Ovary (tissue), 9 donors: Measurements from ENCODE around the gene PIK3R6. TPM values are rescaled to one million over a fixed set of nuclear protein-coding genes. Genes with fewer than 3 reads are reported as not detected.
"Not testable (repeated sequence)": the region's sequence is repeated elsewhere in the genome, so short reads cannot be mapped to it uniquely, and the experiment has no call there.

Experiments used
- DNase-seq, 5 donors: peaks; one replicate each; pipeline ENCODE4 v3.0.0-alpha.2; 2019 to 2020
- H3K27ac ChIP-seq, 2 donors: fragments of 200-600 bp; one replicate each; pipeline versions ENCODE4 v1.5.1 to v1.8.0; 2019 to 2022
- H3K27me3 ChIP-seq: fragments of 200-600 bp; one replicate; pipeline ENCODE4 v1.8.0; 2022
- H3K36me3 ChIP-seq: fragments of 200-600 bp; sonication (generic); one replicate; pipeline ENCODE4 v1.5.1; 2019
- H3K4me1 ChIP-seq: one replicate; pipeline ENCODE4 v1.8.1; 2013; ENCODE audit warnings: mild to moderate bottlenecking, moderate library complexity; ENCODE audit not compliant: insufficient read depth
- H3K4me3 ChIP-seq: fragments of 200-600 bp; sonication (generic); one replicate; pipeline ENCODE4 v1.5.1; 2017
- H3K9me3 ChIP-seq, 2 donors: fragments of 200-600 bp in 1 of 2; sonication (generic) in 1 of 2; one replicate each; pipeline versions ENCODE4 v1.5.1 to v1.8.1; 2013 to 2019; ENCODE audit warnings: mild to moderate bottlenecking in 1 of 2, moderate library complexity in 1 of 2
- EP300 ChIP-seq: sonication (generic); formaldehyde crosslinking; IDR thresholded peaks from one replicate; pipeline ENCODE4 v1.6.1; 2017; ENCODE audit warnings: antibody characterized with exemption
- POLR2A ChIP-seq: fragments of 450-650 bp; IDR thresholded peaks from one replicate; pipeline ENCODE4 v1.6.1; 2017; ENCODE audit warnings: antibody characterized with exemption, mild to moderate bottlenecking, moderate library complexity
- WGBS, 3 donors: extraction: QIAGEN DNeasy Blood & Tissue Kit in 1 of 3; methylation state at CpG; one replicate each; pipeline versions ENCODE4 v1.1.5 to v1.1.7; 2013 to 2017; 5-methylcytosine and 5-hydroxymethylcytosine counted together
- intact Hi-C, 4 donors: fragments of 100-400 bp; cut with DNase I; formaldehyde crosslinking; loops; one replicate each; pipeline versions ENCODE4 v1.11.0 to v1.15.1; 2022 to 2023
- polyA plus RNA-seq, 2 donors: library from polyadenylated mRNA; stranded (reverse); fragments of 200-250 nt in 1 of 2; fragments of 350-450 nt in 1 of 2; fragmentation: Illumina TruSeq in 1 of 2; extraction: RNeasy Lipid Tissue Mini Kit (QIAGEN cat#74804) in 1 of 2; gene quantifications; one replicate each; pipeline ENCODE4 v1.2.3, GENCODE V29; 2013 to 2014
- total RNA-seq, 7 donors: library from RNA; depleted of rRNA in 2 of 7; stranded (reverse); fragments of >200 nt in 2 of 7; fragmentation: NEBNext Ultra II Directional in 3 of 7; extraction: Animal tissue kit (Norgen Biotek cat#: 25700) in 3 of 7; gene quantifications; one replicate each; pipeline versions ENCODE4 v1.1.0 to v1.2.4, GENCODE V29; 2016 to 2023
- TF ChIP-seq, protein P1 (sequence below), 3 donors: fragments of 450-650 bp in 2 of 3; fragments of 200-600 bp in 1 of 3; IDR thresholded peaks; one replicate each; pipeline versions ENCODE4 v1.5.1 to v1.8.0; 2016 to 2022; ENCODE audit warnings: antibody characterized with exemption in 3 of 3, mild to moderate bottlenecking in 1 of 3
- donor health status: DM: no; HTN: no; CAD: no; lungs with moderate emphysema.
- donor health status: DM: no; HTN: no; CAD: no.
- donor health status: Bipolar disorder and iron deficiency.
- donor health status: DM: yes; HTN: yes; CAD: no.
- donor health status: DM: no; HTN: no; CAD: no.
- donor health status: DM: yes; HTN: yes; CAD: no.

PIK3R6 gene
- total and polyA plus RNA-seq, 9 donors = 0.12 to 0.93 (median 0.23) TPM

- Histone ChIP-seq H3K9me3 (no peaks in the 10 kb centered on the region), H3K27me3 (no peaks in the 10 kb centered on the region), H3K27ac (no peak overlapping the region), H3K4me3 (no peak overlapping the region), H3K36me3 (no peaks in the 10 kb centered on the region), H3K4me1 (no peaks in the 10 kb centered on the region)
- no peak for DNase-seq
- 89 to 94% (median 90%) methylated on average over 14 of the region's 14 CpGs for WGBS, 3 donors
- intact Hi-C loops = no loop called here
- TF ChIP-seq, protein P1, sequence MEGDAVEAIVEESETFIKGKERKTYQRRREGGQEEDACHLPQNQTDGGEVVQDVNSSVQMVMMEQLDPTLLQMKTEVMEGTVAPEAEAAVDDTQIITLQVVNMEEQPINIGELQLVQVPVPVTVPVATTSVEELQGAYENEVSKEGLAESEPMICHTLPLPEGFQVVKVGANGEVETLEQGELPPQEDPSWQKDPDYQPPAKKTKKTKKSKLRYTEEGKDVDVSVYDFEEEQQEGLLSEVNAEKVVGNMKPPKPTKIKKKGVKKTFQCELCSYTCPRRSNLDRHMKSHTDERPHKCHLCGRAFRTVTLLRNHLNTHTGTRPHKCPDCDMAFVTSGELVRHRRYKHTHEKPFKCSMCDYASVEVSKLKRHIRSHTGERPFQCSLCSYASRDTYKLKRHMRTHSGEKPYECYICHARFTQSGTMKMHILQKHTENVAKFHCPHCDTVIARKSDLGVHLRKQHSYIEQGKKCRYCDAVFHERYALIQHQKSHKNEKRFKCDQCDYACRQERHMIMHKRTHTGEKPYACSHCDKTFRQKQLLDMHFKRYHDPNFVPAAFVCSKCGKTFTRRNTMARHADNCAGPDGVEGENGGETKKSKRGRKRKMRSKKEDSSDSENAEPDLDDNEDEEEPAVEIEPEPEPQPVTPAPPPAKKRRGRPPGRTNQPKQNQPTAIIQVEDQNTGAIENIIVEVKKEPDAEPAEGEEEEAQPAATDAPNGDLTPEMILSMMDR (IDR thresholded peaks at IDR 0.05) = no peak
- TF ChIP-seq POLR2A (no peak), EP300 (no peak)
Measured at GRCh38 chr17:8859804-8860430, 7.6 kb downstream of the PIK3R6 start.

DNA sequence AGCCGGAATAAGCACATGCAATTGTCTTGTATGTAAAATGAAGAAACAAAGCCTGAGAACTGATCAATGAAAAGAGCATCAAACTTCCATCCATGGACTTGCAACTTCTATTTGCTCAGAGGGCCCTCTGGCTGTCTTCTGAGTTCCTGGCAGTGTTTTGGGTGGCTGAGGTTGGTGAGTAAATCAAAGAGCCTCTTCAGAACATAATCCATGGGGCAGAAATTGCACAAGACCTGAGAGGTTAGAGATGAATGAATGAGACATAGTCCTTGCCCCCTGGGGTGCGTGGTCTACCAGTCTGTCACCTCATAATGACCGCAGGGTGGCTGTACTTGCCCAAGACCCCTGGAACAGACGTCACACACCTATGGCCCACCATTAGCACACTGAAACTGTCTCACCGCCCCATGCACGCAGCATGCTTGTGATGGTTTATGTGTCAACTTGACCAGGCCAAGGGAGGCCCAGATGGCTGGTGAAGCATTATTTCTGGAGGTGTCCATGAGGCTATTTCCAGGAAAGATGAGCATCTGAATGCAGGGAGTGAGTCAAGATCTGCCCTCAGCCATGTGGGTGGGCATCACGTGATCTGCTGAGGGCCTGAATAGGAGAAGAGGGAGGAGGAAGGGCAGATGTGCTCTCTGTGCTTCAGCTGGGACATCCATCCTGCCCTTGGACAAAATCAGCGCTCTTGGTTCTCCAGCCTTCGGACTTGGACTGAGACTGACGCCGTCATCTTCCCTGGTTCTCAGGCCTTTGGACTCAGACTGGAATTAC lies 8.3 kb downstream of the PIK3R6 start:
- TF ChIP-seq POLR2A (no peak), EP300 (no peak)
- TF ChIP-seq, protein P1 (IDR thresholded peaks at IDR 0.05) = no peak
- no peak overlapping the region for H3K27ac ChIP-seq
- H3K27me3 ChIP-seq = no peaks in the 10 kb centered on the region
- no peaks in the 10 kb centered on the region for H3K9me3 ChIP-seq
- no peaks in the 10 kb centered on the region for H3K36me3 ChIP-seq
- H3K4me3 ChIP-seq = no peak overlapping the region
- DNase-seq = no peak
- intact Hi-C loops = no loop called here
- no peaks in the 10 kb centered on the region for H3K4me1 ChIP-seq
- WGBS, 3 donors = 90 to 96% (median 90%) methylated on average over 11 of the region's 11 CpGs

- TF ChIP-seq EP300 (no peak), POLR2A (no peak)
- TF ChIP-seq, protein P1 (IDR thresholded peaks at IDR 0.05) = no peak
Measured at GRCh38 chr17:8857919-8858318, 9.6 kb downstream of the PIK3R6 start.

GRCh38 chr17:8856869-8857575 lies 10.5 kb downstream of the PIK3R6 start:
- Histone ChIP-seq H3K27me3 (no peaks in the 10 kb centered on the region), H3K36me3 (no peaks in the 10 kb centered on the region), H3K4me3 (no peak overlapping the region), H3K27ac (no peak overlapping the region), H3K4me1 (no peaks in the 10 kb centered on the region), H3K9me3 (no peaks in the 10 kb centered on the region)
- DNase-seq = no peak
- TF ChIP-seq, protein P1 (IDR thresholded peaks at IDR 0.05) = no peak
- no peak for TF ChIP-seq EP300
- no peak for TF ChIP-seq POLR2A
- WGBS, 3 donors = 18 to 30% (median 22%) methylated on average over 14 of the region's 14 CpGs
- intact Hi-C loops = no loop called here

More at GRCh38 chr17:8857919-8858318, 9.6 kb downstream of the PIK3R6 start:
- Histone ChIP-seq H3K27ac (no peak overlapping the region), H3K9me3 (no peaks in the 10 kb centered on the region), H3K4me3 (no peak overlapping the region), H3K36me3 (no peaks in the 10 kb centered on the region), H3K4me1 (no peaks in the 10 kb centered on the region), H3K27me3 (no peaks in the 10 kb centered on the region)
- intact Hi-C loops = no loop called here
- 11 to 21% (median 13%) methylated on average over 5 of the region's 5 CpGs for WGBS, 3 donors
- no peak for DNase-seq

DNA sequence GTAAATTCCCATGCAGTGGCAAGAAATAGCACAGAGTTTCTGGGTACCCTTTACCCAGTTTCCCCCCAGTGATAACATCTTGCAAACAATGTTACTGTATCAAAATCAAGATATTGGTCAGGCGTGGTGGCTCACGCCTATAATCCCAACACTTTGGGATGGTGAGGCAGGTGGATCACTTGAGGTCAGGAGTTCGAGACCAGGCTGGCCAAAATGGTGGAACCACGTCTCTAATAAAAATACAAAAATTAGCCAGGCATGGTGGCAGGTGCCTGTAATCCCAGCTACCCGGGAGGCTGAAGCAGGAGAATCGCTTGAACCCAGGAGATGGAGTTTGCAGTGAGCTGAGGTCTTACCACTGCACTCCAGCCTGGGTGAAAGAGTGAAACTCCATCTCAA lies 11.3 kb downstream of the PIK3R6 start:
- H3K9me3 ChIP-seq, H3K27ac ChIP-seq, H3K4me1 ChIP-seq, H3K4me3 ChIP-seq, DNase-seq, intact Hi-C loops, H3K36me3 ChIP-seq, H3K27me3 ChIP-seq: not testable (repeated sequence)
- 85 to 91% (median 89%) methylated on average over 6 of the region's 6 CpGs for WGBS, 3 donors
